Measurements from ENCODE around the gene SLC35F4. TPM values are rescaled to one million over a fixed set of nuclear protein-coding genes. Genes with fewer than 3 reads are reported as not detected.

SLC35F4 gene
- total and polyA plus RNA-seq, 2 donors (not counting 3 experiments of a cell fraction or from before 2014, with no cell fraction given), result not detected

GRCh38 chr14:57822081-57822480 is 43.8 kb downstream of the SLC35F4 start:
- Histone ChIP-seq H3K4me2 (ENCODE audit: insufficient read depth, low read length) (no peak overlapping the region), H3K9me3 (replicated peaks; ENCODE audit: control insufficient read depth, insufficient read depth, low read length) (no peaks in the 10 kb centered on the region), H3K9ac (replicated peaks; ENCODE audit: extremely low read depth, insufficient read depth, low read length) (no peak overlapping the region), H3K27me3 (ENCODE audit: control insufficient read depth in 2 of 2, insufficient read depth in 2 of 2, low read length in 2 of 2) (no peaks in the 10 kb centered on the region), H4K20me1 (replicated peaks; ENCODE audit: control insufficient read depth, extremely low read depth, insufficient read depth, low read length) (no peaks in the 10 kb centered on the region), H3K4me3 (replicated peaks in 1 of 3; ENCODE audit: insufficient read depth in 1 of 3, low read depth in 1 of 3, low read length in 3 of 3) (no peak overlapping the region), H3K79me2 (ENCODE audit: control insufficient read depth, insufficient read depth, low read length) (no peaks in the 10 kb centered on the region), H3K9me1 (replicated peaks; ENCODE audit: control insufficient read depth, extremely low read depth, insufficient read depth, low read length) (no peaks in the 10 kb centered on the region), H2AFZ (ENCODE audit: low read depth, low read length) (no peak overlapping the region), H3K36me3 (ENCODE audit: control insufficient read depth in 2 of 2, extremely low read depth in 1 of 2, insufficient read depth in 2 of 2, low read length in 2 of 2) (no peaks in the 10 kb centered on the region), H3K27ac (ENCODE audit: insufficient read depth, low read depth, low read length) (no peak overlapping the region), H3K4me1 (ENCODE audit: control insufficient read depth, extremely low read depth, insufficient read depth, low read length) (no peaks in the 10 kb centered on the region)
- ChIA-PET CTCF (no interaction called here), POLR2A (no interaction called here)
- FAIRE-seq (no peak), DNase-seq (ENCODE audit: low read depth, low spot score) (no peak)
- intact Hi-C loops (cut with micrococcal nuclease), result no loop called here
- TF ChIP-seq MYC (IDR thresholded peaks at IDR 0.05; ENCODE audit: low read depth, low read length) (no peak), EZH2 (IDR thresholded peaks at IDR 0.05; ENCODE audit: borderline replicate concordance, low read depth, low read length, severe bottlenecking) (no peak), POLR2AphosphoS5 (IDR thresholded peaks at IDR 0.05; ENCODE audit: insufficient read depth, low read depth, low read length) (no peak), GATA2 (IDR thresholded peaks at IDR 0.05; ENCODE audit: insufficient read depth, insufficient read length, low read depth, low read length) (no peak), CTCF (IDR thresholded peaks at IDR 0.05; ENCODE audit: extremely low read depth in 1 of 2, insufficient read depth in 1 of 2, low read depth in 1 of 2, low read length in 2 of 2) (no peak), POLR2A (IDR thresholded peaks at IDR 0.05; ENCODE audit: low read depth, low read length) (no peak), FOS (IDR thresholded peaks at IDR 0.05; ENCODE audit: borderline replicate concordance, insufficient read depth, low read length) (no peak), MAX (IDR thresholded peaks at IDR 0.05; ENCODE audit: insufficient read depth, insufficient read length) (no peak), JUN (IDR thresholded peaks at IDR 0.05; ENCODE audit: borderline replicate concordance, insufficient read depth, insufficient read length, low read depth) (no peak)
- no TSS peak for BruUV-seq (replicated peaks)
- dilution Hi-C loops (cut with MboI; ENCODE audit: extremely low pct_ligation_motif_present, low sequenced_read_pairs), result no loop called here

Data from endothelial cell of umbilical vein (primary cell).